PFSK-1 (cell line): Measurements from ENCODE around the gene CLEC16A.

Experiments
- SIN3A ChIP-seq: IDR thresholded peaks from 2 replicates; pipeline ENCODE4 v1.6.1; 2012; ENCODE audit warnings: mild to moderate bottlenecking, low read length, moderate library complexity, borderline replicate concordance; ENCODE audit not compliant: insufficient read depth
- TAF1 ChIP-seq: IDR thresholded peaks from 2 replicates; pipeline ENCODE4 v1.6.1; 2012; ENCODE audit warnings: low read length, control low read depth, borderline replicate concordance; ENCODE audit not compliant: insufficient read depth

GRCh38 chr16:11061629-11062270, 117.4 kb downstream of the CLEC16A start:
- TF ChIP-seq SIN3A = no peak
- TF ChIP-seq TAF1 = no peak
